ENCODE measurements around the gene TIGAR. TPM values are rescaled to one million over a fixed set of nuclear protein-coding genes. Genes with fewer than 3 reads are reported as not detected.
A peak's percentile ranks its signal among the peaks of the same experiment; 100 is the strongest.

TIGAR gene
- polyA plus RNA-seq, 2 of the 4 experiments (the other 2 are of a cell fraction), result 24.5 to 50.9 TPM

DNA sequence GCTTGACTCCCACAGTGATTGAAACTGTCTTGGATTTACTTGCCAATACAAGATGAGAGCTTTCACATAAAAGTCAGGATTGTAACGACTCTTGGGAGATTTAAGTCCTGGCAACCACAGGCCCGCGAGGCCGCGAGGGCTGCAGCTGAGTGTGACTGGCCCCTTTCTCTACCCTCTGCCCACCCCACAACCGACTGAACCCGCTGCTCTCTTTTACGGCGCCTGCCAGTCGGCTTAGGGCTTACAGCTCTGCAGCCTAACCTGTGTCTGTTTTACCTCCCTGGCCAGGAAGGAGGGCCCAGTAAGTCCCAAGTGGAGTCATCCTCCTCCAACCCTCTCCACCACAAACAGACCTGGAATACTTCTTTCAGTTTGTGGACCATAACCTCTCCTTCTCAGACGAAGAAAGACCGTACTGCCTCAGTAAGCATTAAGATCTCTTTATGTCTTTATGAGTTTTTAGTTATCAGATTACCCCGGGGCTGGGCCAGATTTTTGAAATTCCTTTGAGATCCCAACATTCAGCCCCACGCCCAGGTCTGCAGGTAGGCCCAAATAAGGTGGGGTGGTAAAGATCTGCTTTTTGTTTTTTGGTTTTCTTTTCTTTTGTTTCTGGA lies 12.6 kb upstream of the TIGAR start:
- H3K4me1 ChIP-seq, result no peaks in the 10 kb centered on the region
- 88% methylated on average over 12 of the region's 14 CpGs for WGBS (ENCODE audit: missing lambda C conversion rate)
- no peak overlapping the region for H3K27ac ChIP-seq
- H3K4me3 ChIP-seq, result no peak overlapping the region
- FAIRE-seq, result no peak
- no peak; a peak in 1 of 6 replicates for ATAC-seq
- DNase-seq (ENCODE audit: low read depth in 1 of 2, low spot score in 1 of 2), result no peak
- no peaks in the 10 kb centered on the region for H3K9me3 ChIP-seq
- ChIA-PET CTCF (interaction anchor here (0.6 to 3.1 kb wide), 19 partner anchors 9 to 579 kb away, joined by 3 to 17 read pairs (median 3); a partner anchor contains a TSS), POLR2A (interaction anchor here (1.0 kb wide), 1 partner anchor 12 kb away, joined by 6 read pairs; the partner anchor contains the start of gene TIGAR)
- TF ChIP-seq, protein P1, sequence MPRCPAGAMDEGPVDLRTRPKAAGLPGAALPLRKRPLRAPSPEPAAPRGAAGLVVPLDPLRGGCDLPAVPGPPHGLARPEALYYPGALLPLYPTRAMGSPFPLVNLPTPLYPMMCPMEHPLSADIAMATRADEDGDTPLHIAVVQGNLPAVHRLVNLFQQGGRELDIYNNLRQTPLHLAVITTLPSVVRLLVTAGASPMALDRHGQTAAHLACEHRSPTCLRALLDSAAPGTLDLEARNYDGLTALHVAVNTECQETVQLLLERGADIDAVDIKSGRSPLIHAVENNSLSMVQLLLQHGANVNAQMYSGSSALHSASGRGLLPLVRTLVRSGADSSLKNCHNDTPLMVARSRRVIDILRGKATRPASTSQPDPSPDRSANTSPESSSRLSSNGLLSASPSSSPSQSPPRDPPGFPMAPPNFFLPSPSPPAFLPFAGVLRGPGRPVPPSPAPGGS (IDR thresholded peaks at IDR 0.05), result no peak
- no peak for TF ChIP-seq ZFP36 (IDR thresholded peaks at IDR 0.05; ENCODE audit: borderline replicate concordance, partially characterized antibody)
- TF ChIP-seq, protein P2, sequence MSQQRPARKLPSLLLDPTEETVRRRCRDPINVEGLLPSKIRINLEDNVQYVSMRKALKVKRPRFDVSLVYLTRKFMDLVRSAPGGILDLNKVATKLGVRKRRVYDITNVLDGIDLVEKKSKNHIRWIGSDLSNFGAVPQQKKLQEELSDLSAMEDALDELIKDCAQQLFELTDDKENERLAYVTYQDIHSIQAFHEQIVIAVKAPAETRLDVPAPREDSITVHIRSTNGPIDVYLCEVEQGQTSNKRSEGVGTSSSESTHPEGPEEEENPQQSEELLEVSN (IDR thresholded peaks at IDR 0.05; ENCODE audit: borderline replicate concordance, low read depth), result no peak
- TF ChIP-seq JUNB (IDR thresholded peaks at IDR 0.05), result no peak
- no peak for TF ChIP-seq CHD2 (IDR thresholded peaks at IDR 0.05; ENCODE audit: low read length, partially characterized antibody)
- TF ChIP-seq, protein P3, sequence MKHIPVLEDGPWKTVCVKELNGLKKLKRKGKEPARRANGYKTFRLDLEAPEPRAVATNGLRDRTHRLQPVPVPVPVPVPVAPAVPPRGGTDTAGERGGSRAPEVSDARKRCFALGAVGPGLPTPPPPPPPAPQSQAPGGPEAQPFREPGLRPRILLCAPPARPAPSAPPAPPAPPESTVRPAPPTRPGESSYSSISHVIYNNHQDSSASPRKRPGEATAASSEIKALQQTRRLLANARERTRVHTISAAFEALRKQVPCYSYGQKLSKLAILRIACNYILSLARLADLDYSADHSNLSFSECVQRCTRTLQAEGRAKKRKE (CRISPR knock-in tag; IDR thresholded peaks at IDR 0.05; ENCODE audit: low read depth), result no peak
- TF ChIP-seq, protein P4, sequence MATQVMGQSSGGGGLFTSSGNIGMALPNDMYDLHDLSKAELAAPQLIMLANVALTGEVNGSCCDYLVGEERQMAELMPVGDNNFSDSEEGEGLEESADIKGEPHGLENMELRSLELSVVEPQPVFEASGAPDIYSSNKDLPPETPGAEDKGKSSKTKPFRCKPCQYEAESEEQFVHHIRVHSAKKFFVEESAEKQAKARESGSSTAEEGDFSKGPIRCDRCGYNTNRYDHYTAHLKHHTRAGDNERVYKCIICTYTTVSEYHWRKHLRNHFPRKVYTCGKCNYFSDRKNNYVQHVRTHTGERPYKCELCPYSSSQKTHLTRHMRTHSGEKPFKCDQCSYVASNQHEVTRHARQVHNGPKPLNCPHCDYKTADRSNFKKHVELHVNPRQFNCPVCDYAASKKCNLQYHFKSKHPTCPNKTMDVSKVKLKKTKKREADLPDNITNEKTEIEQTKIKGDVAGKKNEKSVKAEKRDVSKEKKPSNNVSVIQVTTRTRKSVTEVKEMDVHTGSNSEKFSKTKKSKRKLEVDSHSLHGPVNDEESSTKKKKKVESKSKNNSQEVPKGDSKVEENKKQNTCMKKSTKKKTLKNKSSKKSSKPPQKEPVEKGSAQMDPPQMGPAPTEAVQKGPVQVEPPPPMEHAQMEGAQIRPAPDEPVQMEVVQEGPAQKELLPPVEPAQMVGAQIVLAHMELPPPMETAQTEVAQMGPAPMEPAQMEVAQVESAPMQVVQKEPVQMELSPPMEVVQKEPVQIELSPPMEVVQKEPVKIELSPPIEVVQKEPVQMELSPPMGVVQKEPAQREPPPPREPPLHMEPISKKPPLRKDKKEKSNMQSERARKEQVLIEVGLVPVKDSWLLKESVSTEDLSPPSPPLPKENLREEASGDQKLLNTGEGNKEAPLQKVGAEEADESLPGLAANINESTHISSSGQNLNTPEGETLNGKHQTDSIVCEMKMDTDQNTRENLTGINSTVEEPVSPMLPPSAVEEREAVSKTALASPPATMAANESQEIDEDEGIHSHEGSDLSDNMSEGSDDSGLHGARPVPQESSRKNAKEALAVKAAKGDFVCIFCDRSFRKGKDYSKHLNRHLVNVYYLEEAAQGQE (IDR thresholded peaks at IDR 0.05), result no peak
- H3K4me2 ChIP-seq, result peak overlapping the region; percentile 76

DNA sequence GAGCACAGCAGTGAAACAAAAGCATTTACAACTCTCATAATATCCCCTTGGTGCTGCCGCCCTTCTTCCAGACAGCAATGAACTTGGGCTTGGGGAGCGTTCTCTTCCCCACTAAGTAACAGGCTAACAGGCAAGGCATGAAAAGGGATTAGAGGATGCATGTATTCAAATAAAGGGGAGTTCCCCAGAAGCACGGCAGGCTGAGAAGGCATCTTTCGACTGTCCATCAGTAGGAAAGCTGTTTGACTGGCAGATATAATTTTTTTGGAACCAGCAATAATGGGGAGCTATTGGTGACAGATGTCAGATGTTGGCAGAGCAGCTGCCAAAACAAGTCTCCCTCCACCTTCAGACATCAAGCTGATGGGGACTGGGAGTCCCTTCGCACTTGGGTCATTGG lies 9.2 kb upstream of the TIGAR start:
- FAIRE-seq (no peak), ATAC-seq (no peak), DNase-seq (ENCODE audit: low read depth in 1 of 2, low spot score in 1 of 2) (no peak)
- no peak overlapping the region for H3K27ac ChIP-seq
- no peak for TF ChIP-seq CEBPB (IDR thresholded peaks at IDR 0.05)
- no peak for TF ChIP-seq EHF (CRISPR knock-in tag; IDR thresholded peaks at IDR 0.05)
- no peak for TF ChIP-seq HEYL (CRISPR knock-in tag; IDR thresholded peaks at IDR 0.05)
- TF ChIP-seq, protein P5, sequence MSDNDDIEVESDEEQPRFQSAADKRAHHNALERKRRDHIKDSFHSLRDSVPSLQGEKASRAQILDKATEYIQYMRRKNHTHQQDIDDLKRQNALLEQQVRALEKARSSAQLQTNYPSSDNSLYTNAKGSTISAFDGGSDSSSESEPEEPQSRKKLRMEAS (IDR thresholded peaks at IDR 0.05), result no peak
- no peak for TF ChIP-seq MAFK (IDR thresholded peaks at IDR 0.05; ENCODE audit: partially characterized antibody)
- H3K9me3 ChIP-seq, result no peaks in the 10 kb centered on the region
- no peak overlapping the region for H3K4me2 ChIP-seq
- no peaks in the 10 kb centered on the region for H3K4me1 ChIP-seq
- ChIA-PET CTCF (interaction anchor here (1.1 to 1.3 kb wide), 2 partner anchors 35 to 220 kb away, joined by 3 read pairs; no protein-coding TSS in a partner anchor), POLR2A (no interaction called here)
- no peak overlapping the region for H3K4me3 ChIP-seq
- WGBS (ENCODE audit: missing lambda C conversion rate), result 58% methylated on average over 5 of the region's 5 CpGs

DNA sequence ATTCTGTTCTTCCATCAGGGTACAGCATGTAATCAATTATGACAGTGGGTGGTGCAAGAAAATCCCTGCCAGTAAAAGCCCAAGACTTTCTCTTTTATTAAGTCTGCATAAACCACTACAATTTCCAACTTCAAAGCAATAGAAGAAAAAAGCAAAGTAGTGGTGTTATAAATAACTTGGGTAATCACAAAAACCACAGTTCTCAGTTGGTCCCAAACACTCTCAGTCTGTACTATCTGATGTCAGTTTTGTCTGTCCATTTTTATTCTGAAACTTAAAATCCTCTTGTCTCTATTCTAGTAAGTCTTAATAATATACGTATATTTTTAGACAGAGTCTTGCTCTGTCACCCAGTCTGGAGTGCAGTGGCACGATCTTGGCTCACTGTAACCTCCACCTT lies 8.8 kb upstream of the TIGAR start:
- Histone ChIP-seq H3K4me2 (no peak overlapping the region), H3K9me3 (no peaks in the 10 kb centered on the region), H3K27ac (no peak overlapping the region), H3K4me1 (no peaks in the 10 kb centered on the region), H3K4me3 (no peak overlapping the region)
- ATAC-seq, result no peak
- no peak for FAIRE-seq
- ChIA-PET CTCF (interaction anchor here (1.3 kb wide), 1 partner anchor 220 kb away, joined by 3 read pairs; no protein-coding TSS in a partner anchor), POLR2A (no interaction called here)
- TF ChIP-seq FOSL2 (IDR thresholded peaks at IDR 0.05), result no peak
- no peak for TF ChIP-seq FOSL2 (CRISPR knock-in tag; IDR thresholded peaks at IDR 0.05)
- TF ChIP-seq BHLHE40 (IDR thresholded peaks at IDR 0.05; ENCODE audit: low read depth, low read length), result no peak
- no peak for TF ChIP-seq MAZ (IDR thresholded peaks at IDR 0.05; ENCODE audit: borderline replicate concordance, low read depth, low read length)
- TF ChIP-seq, protein P2 (IDR thresholded peaks at IDR 0.05; ENCODE audit: borderline replicate concordance, low read depth), result no peak
- TF ChIP-seq CEBPB (IDR thresholded peaks at IDR 0.05), result no peak
- TF ChIP-seq, protein P6, sequence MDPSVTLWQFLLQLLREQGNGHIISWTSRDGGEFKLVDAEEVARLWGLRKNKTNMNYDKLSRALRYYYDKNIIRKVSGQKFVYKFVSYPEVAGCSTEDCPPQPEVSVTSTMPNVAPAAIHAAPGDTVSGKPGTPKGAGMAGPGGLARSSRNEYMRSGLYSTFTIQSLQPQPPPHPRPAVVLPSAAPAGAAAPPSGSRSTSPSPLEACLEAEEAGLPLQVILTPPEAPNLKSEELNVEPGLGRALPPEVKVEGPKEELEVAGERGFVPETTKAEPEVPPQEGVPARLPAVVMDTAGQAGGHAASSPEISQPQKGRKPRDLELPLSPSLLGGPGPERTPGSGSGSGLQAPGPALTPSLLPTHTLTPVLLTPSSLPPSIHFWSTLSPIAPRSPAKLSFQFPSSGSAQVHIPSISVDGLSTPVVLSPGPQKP (IDR thresholded peaks at IDR 0.05; ENCODE audit: low read depth, low read length), result no peak
- TF ChIP-seq, protein P4 (IDR thresholded peaks at IDR 0.05), result no peak
- WGBS (ENCODE audit: missing lambda C conversion rate), result 77% methylated on average over 2 of the region's 2 CpGs
- DNase-seq (ENCODE audit: low read depth in 1 of 2, low spot score in 1 of 2), result no peak

Measured in A549 (cell line).